ENCODE measurements around the gene TMEM97. TPM values are rescaled to one million over a fixed set of nuclear protein-coding genes. Genes with fewer than 3 reads are reported as not detected.

TMEM97 gene
- total RNA-seq, 1 donor from 2014 or later, result 2.1 TPM

DNA sequence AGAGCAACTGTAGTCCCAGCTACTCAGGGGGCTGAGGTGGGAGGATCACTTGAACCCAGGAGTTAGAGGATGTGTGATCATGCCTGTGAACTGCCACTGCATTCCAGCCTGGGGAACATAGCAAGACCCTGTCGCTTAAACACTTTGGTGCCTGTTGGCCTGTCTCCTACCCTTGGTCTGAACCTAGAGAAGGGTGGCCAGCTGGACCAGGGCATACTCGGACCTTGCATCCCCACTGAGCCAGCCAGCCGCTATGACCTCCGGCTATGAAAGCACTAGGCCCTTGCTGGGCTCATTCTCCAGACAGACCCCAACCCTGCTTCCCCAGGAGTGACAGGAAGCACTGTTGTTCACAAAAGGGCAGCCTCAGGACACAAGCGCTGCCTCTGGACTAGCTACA is 11.7 kb downstream of the TMEM97 start:
- peaks cover 46% of the 10 kb centered on the region for H3K36me3 ChIP-seq
- no peak overlapping the region for H3K4me3 ChIP-seq
- TF ChIP-seq, protein P1, sequence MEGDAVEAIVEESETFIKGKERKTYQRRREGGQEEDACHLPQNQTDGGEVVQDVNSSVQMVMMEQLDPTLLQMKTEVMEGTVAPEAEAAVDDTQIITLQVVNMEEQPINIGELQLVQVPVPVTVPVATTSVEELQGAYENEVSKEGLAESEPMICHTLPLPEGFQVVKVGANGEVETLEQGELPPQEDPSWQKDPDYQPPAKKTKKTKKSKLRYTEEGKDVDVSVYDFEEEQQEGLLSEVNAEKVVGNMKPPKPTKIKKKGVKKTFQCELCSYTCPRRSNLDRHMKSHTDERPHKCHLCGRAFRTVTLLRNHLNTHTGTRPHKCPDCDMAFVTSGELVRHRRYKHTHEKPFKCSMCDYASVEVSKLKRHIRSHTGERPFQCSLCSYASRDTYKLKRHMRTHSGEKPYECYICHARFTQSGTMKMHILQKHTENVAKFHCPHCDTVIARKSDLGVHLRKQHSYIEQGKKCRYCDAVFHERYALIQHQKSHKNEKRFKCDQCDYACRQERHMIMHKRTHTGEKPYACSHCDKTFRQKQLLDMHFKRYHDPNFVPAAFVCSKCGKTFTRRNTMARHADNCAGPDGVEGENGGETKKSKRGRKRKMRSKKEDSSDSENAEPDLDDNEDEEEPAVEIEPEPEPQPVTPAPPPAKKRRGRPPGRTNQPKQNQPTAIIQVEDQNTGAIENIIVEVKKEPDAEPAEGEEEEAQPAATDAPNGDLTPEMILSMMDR (IDR thresholded peaks at IDR 0.05; ENCODE audit: borderline replicate concordance), result no peak
- H3K27me3 ChIP-seq (ENCODE audit: low read depth), result no peaks in the 10 kb centered on the region
- intact Hi-C loops (cut with micrococcal nuclease), result no loop called here
- no peaks in the 10 kb centered on the region for H3K9me3 ChIP-seq (replicated peaks)
- DNase-seq, result no peak
- H3K27ac ChIP-seq (replicated peaks), result no peak overlapping the region
- peaks cover 24% of the 10 kb centered on the region for H3K4me1 ChIP-seq

DNA sequence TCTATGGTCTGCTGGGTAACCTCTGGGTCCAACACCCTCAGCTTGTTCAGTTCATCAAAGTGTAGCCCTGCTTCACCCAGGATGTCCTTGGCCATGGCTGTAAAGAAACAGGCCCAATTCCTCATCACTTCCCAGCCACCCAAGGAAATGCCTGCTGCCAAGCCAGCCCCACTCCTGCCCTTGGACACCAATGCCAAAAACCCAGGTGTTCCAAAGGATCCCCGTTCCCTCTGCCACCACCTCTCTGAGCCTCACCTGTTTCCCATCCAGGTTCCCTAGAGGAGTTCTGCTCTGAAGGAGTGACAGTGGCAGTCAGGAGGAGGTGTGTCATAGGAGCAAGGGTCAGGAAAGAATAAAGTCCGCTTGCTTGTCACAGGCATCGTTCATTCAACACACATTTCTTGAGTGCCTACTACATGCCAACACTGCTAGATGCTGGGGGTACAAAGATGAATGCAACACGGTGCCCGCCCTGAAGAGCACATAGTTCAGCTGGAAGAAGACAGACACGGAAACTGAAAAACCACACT is 13.0 kb downstream of the TMEM97 start:
- TF ChIP-seq, protein P1 (IDR thresholded peaks at IDR 0.05; ENCODE audit: borderline replicate concordance), result no peak
- no peaks in the 10 kb centered on the region for H3K27me3 ChIP-seq (ENCODE audit: low read depth)
- H3K36me3 ChIP-seq, result peaks cover 46% of the 10 kb centered on the region
- peaks cover 37% of the 10 kb centered on the region for H3K4me1 ChIP-seq
- no peak for DNase-seq
- no peaks in the 10 kb centered on the region for H3K9me3 ChIP-seq (replicated peaks)
- intact Hi-C loops (cut with micrococcal nuclease), result no loop called here
- no peak overlapping the region for H3K27ac ChIP-seq (replicated peaks)
- H3K4me3 ChIP-seq, result no peak overlapping the region

- Histone ChIP-seq H3K9me3 (replicated peaks) (no peaks in the 10 kb centered on the region), H3K4me1 (peaks cover 49% of the 10 kb centered on the region), H3K4me3 (no peak overlapping the region), H3K27me3 (ENCODE audit: low read depth) (no peaks in the 10 kb centered on the region), H3K27ac (replicated peaks) (no peak overlapping the region), H3K36me3 (peaks cover 41% of the 10 kb centered on the region)
- intact Hi-C loops (cut with micrococcal nuclease), result no loop called here
- no peak for DNase-seq
- TF ChIP-seq, protein P1 (IDR thresholded peaks at IDR 0.05; ENCODE audit: borderline replicate concordance), result no peak
These were observed 14.2 kb downstream of the TMEM97 start for GRCh38 chr17:28333083-28333746.

DNA sequence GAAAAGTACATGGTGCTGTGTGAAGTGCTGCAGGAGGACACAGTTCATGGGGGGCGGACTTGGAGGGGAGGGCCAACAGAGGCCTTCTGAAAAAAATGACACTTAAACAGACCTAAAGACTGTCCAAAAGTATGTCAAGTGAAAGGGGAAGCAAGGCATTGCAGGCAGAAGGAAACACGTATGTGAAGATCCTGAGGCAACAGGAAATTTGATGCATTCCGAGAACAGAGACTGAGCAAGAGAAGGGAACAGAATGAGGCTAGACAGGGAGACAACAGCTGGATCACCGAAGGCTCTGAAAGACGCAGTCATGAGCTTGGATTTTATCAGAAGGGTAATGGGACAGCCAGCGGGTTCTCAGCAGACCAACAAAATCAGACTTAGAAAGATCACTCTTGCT is 15.2 kb downstream of the TMEM97 start:
- intact Hi-C loops (cut with micrococcal nuclease), result no loop called here
- H3K27me3 ChIP-seq (ENCODE audit: low read depth), result no peaks in the 10 kb centered on the region
- H3K36me3 ChIP-seq, result peaks cover 31% of the 10 kb centered on the region
- TF ChIP-seq, protein P1 (IDR thresholded peaks at IDR 0.05; ENCODE audit: borderline replicate concordance), result no peak
- peak overlapping the region; percentile 98 for H3K27ac ChIP-seq (replicated peaks)
- H3K9me3 ChIP-seq (replicated peaks), result no peaks in the 10 kb centered on the region
- peak overlapping the region; percentile 90 for H3K4me3 ChIP-seq
- peaks cover 59% of the 10 kb centered on the region for H3K4me1 ChIP-seq
- DNase-seq, result no peak

- H3K4me3 ChIP-seq, result peak overlapping the region; percentile 90
- peaks cover 31% of the 10 kb centered on the region for H3K36me3 ChIP-seq
- H3K27ac ChIP-seq (replicated peaks), result peak overlapping the region; percentile 98
- no peaks in the 10 kb centered on the region for H3K27me3 ChIP-seq (ENCODE audit: low read depth)
- H3K4me1 ChIP-seq, result peaks cover 65% of the 10 kb centered on the region
- no peak for DNase-seq
- TF ChIP-seq, protein P1 (IDR thresholded peaks at IDR 0.05; ENCODE audit: borderline replicate concordance), result no peak
- H3K9me3 ChIP-seq (replicated peaks), result no peaks in the 10 kb centered on the region
- intact Hi-C loops (cut with micrococcal nuclease), result no loop called here
These were observed 15.7 kb downstream of the TMEM97 start for GRCh38 chr17:28334666-28335200.

Measured in left ventricle myocardium inferior (tissue), 1 donor.